Vagina (tissue), 2 donors: ENCODE data around the gene ARHGEF17. TPM values are rescaled to one million over a fixed set of nuclear protein-coding genes. Genes with fewer than 3 reads are reported as not detected.
A peak's percentile ranks its signal among the peaks of the same experiment; 100 is the strongest.

Experiments
- DNase-seq, 2 donors: peaks; one replicate each; pipeline ENCODE4 v3.0.0-alpha.2; 2017; ENCODE audit errors: extremely low spot score in 2 of 2
- H3K27ac ChIP-seq: fragments of 200-600 bp; sonication (generic); one replicate; pipeline ENCODE4 v1.5.1; 2019
- H3K27me3 ChIP-seq: fragments of 200-600 bp; sonication (generic); one replicate; pipeline ENCODE4 v1.5.1; 2019
- H3K36me3 ChIP-seq, 2 donors: fragments of 200-600 bp; sonication (generic); one replicate each; pipeline ENCODE4 v1.5.1; 2017 to 2019
- H3K4me1 ChIP-seq: fragments of 200-600 bp; sonication (generic); one replicate; pipeline ENCODE4 v1.5.1; 2019
- H3K4me3 ChIP-seq, 2 donors: fragments of 200-600 bp; sonication (generic); 1 replicate in 1 of 2; 2 replicates in 1 of 2; pipeline ENCODE4 v1.5.1; 2016 to 2019
- H3K9me3 ChIP-seq: fragments of 200-600 bp; sonication (generic); one replicate; pipeline ENCODE4 v1.5.1; 2019
- CTCF ChIP-seq, 3 experiments: fragments of 450-650 bp in 2 of 3; fragments of 200-600 bp in 1 of 3; sonication (generic) in 1 of 3; IDR thresholded peaks; one replicate each; pipeline ENCODE4 v1.5.1; 2017 to 2019; ENCODE audit warnings: antibody characterized with exemption in 3 of 3, mild to moderate bottlenecking in 2 of 3, moderate library complexity in 2 of 3
- POLR2A ChIP-seq, 2 donors: fragments of 450-650 bp; IDR thresholded peaks; one replicate each; pipeline ENCODE4 v1.6.1; 2017; ENCODE audit warnings: antibody characterized with exemption in 2 of 2, mild to moderate bottlenecking in 2 of 2, moderate library complexity in 2 of 2
- POLR2AphosphoS5 ChIP-seq, 2 donors: sonication (generic); formaldehyde crosslinking; IDR thresholded peaks; one replicate each; pipeline ENCODE4 v1.9.0; 2017; ENCODE audit warnings: antibody characterized with exemption in 2 of 2, mild to moderate bottlenecking in 2 of 2, low read depth in 1 of 2; ENCODE audit not compliant: insufficient read depth in 1 of 2
- intact Hi-C: fragments of 100-400 bp; cut with DNase I; formaldehyde crosslinking; loops from one replicate; pipeline ENCODE4 v1.15.1; 2023
- total RNA-seq: library from RNA; depleted of rRNA; stranded (reverse); fragments of >200 nt; gene quantifications from one replicate; pipeline ENCODE4 v1.2.3, GENCODE V29; 2016

The ARHGEF17 gene
- total RNA-seq, 1 donor from 2014 or later, result 32.9 TPM

- Histone ChIP-seq H3K36me3 (peaks cover 0 to 36% of the 10 kb centered on the region in 2 donors), H3K4me1 (no peaks in the 10 kb centered on the region), H3K9me3 (no peaks in the 10 kb centered on the region), H3K27ac (no peak overlapping the region), H3K4me3 (no peak overlapping the region), H3K27me3 (no peaks in the 10 kb centered on the region)
- TF ChIP-seq POLR2AphosphoS5 (IDR thresholded peaks at IDR 0.05; ENCODE audit: insufficient read depth in 1 of 2, low read depth in 1 of 2) (no peak), CTCF (IDR thresholded peaks at IDR 0.05) (no peak), POLR2A (IDR thresholded peaks at IDR 0.05) (no peak)
- DNase-seq, result no peak
- intact Hi-C loops, result no loop called here
Observed at GRCh38 chr11:73367482-73368024, 59.5 kb downstream of the ARHGEF17 start.

- Histone ChIP-seq H3K27me3 (no peaks in the 10 kb centered on the region), H3K36me3 (no peaks in the 10 kb centered on the region), H3K27ac (no peak overlapping the region), H3K4me1 (peaks cover 11% of the 10 kb centered on the region), H3K4me3 (no peak overlapping the region), H3K9me3 (no peaks in the 10 kb centered on the region)
- intact Hi-C loops, result no loop called here
- DNase-seq, result no peak
- TF ChIP-seq POLR2AphosphoS5 (IDR thresholded peaks at IDR 0.05; ENCODE audit: insufficient read depth in 1 of 2, low read depth in 1 of 2) (no peak), POLR2A (IDR thresholded peaks at IDR 0.05) (no peak), CTCF (IDR thresholded peaks at IDR 0.05) (no peak)
Observed at GRCh38 chr11:73372375-73372993, 64.4 kb downstream of the ARHGEF17 start.

- H3K36me3 ChIP-seq, result no peaks in the 10 kb centered on the region
- no peaks in the 10 kb centered on the region for H3K27me3 ChIP-seq
- no peak overlapping the region for H3K4me3 ChIP-seq
- no peak overlapping the region for H3K27ac ChIP-seq
- no peaks in the 10 kb centered on the region for H3K9me3 ChIP-seq
- TF ChIP-seq POLR2AphosphoS5 (IDR thresholded peaks at IDR 0.05; ENCODE audit: insufficient read depth in 1 of 2, low read depth in 1 of 2) (no peak), POLR2A (IDR thresholded peaks at IDR 0.05) (no peak), CTCF (IDR thresholded peaks at IDR 0.05) (no peak)
- intact Hi-C loops, result no loop called here
- peaks cover 13% of the 10 kb centered on the region for H3K4me1 ChIP-seq
- DNase-seq, result no peak
Observed at GRCh38 chr11:73374151-73374550, 66.1 kb downstream of the ARHGEF17 start.

GRCh38 chr11:73375830-73376159 is 67.7 kb downstream of the ARHGEF17 start:
- Histone ChIP-seq H3K4me1 (peaks cover 18% of the 10 kb centered on the region), H3K36me3 (no peaks in the 10 kb centered on the region), H3K4me3 (peak overlapping the region; percentile 73 to 77), H3K9me3 (no peaks in the 10 kb centered on the region), H3K27ac (peak overlapping the region; percentile 87), H3K27me3 (no peaks in the 10 kb centered on the region)
- TF ChIP-seq POLR2A (IDR thresholded peaks at IDR 0.05), result no peak
- TF ChIP-seq CTCF (IDR thresholded peaks at IDR 0.05), result no peak
- no peak for TF ChIP-seq POLR2AphosphoS5 (IDR thresholded peaks at IDR 0.05; ENCODE audit: insufficient read depth in 1 of 2, low read depth in 1 of 2)
- intact Hi-C loops, result no loop called here
- DNase-seq, result no peak

GRCh38 chr11:73376160-73376802 is 68.2 kb downstream of the ARHGEF17 start, which contains the start of gene RELT:
TSS of gene RELT (plus strand) at chr11:73376399. CDS start at chr11:73389137, 12,738 bp downstream.
- H3K4me3 ChIP-seq, result peak within 1 kb of the TSS; percentile 73 to 77
- no peaks in the 10 kb centered on the region for H3K27me3 ChIP-seq
- intact Hi-C loops, result no loop called here
- H3K4me1 ChIP-seq, result peaks cover 18% of the 10 kb centered on the region
- TF ChIP-seq CTCF (IDR thresholded peaks at IDR 0.05), result peak; percentile 65 to 91 (median 86)
- TF ChIP-seq POLR2AphosphoS5 (IDR thresholded peaks at IDR 0.05; ENCODE audit: insufficient read depth in 1 of 2, low read depth in 1 of 2), result peak in 1 of 2 donors; percentile 18
- TF ChIP-seq POLR2A (IDR thresholded peaks at IDR 0.05), result peak in 1 of 2 donors; percentile 82
- no peak for DNase-seq
- H3K36me3 ChIP-seq, result no peaks in the 10 kb centered on the region
- H3K9me3 ChIP-seq, result no peaks in the 10 kb centered on the region
- peak within 1 kb of the TSS; percentile 87 for H3K27ac ChIP-seq
